HL-60/S4 treated with phorbol 12-myristate 13-acetate at 8.2 ng/mL for 4 days and 3 days (cell line): ENCODE results near the gene INSR.
"Not testable (repeated sequence)": the region's sequence is repeated elsewhere in the genome, so short reads cannot be mapped to it uniquely, and the experiment has no call there.

ENCODE experiments used
- in situ Hi-C: fragments of 300-500 bp; cut with MboI; formaldehyde crosslinking; loops from 2 replicates; pipeline ENCODE4 v1.15.0; 2022; ENCODE audit warnings: low sequenced_read_pairs

INSR gene

DNA sequence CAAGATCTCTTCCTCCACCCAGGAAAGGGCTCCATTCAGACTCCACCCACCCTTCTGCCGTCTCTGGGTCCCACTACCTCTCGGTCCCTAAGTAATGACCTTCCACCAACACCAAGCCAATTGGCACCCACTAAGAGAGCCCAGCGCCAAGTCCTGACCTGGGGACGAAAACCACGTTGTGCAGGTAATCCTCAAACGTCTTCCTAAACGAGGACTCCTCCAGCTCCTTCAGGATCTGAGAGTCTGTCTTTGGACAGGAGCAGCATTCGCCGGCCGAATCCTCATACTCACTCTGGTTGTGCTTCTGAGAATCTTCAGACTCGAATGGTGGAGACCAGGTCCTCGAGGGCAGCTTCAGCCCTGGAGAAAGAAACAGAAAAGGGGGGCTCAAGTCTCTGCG, 141.6 kb downstream of the INSR start:
- in situ Hi-C loops: no loop called here

DNA sequence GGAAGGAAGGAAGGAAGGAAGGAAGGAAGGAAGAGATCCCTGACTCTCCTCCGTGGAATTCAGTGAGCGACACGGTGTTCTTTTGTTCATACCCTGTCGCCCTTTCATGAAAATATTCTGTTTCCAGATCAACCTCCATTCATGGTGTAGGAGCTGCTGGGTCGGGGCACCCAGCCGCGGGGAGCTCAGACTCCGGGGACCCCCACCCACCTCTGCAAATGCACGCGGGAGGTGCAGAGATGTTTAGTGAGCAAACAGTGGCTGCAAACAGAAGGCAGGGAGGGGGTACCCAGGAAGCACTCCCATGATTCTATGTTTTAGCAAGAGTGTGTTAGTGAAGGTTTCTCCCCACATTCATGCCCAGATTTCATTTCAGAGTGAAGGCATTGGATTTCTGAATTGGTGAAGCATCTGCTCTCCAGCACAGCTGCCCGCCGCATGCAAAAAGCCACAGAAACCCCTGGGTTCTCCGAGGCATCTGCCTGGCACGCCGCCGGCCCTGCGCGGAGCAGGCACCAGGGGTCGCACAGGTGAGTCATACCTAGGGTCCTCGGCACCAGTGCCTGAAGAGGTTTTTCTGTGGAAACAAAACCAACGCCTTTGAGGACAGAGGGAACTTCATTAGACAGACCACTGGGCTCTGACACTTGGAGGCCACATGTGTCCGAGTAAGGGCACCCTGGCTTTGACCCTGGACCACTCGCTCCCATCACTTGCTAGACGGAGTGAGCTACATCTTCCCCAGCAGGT, 144.1 kb downstream of the INSR start:
- in situ Hi-C loops: no loop called here

DNA sequence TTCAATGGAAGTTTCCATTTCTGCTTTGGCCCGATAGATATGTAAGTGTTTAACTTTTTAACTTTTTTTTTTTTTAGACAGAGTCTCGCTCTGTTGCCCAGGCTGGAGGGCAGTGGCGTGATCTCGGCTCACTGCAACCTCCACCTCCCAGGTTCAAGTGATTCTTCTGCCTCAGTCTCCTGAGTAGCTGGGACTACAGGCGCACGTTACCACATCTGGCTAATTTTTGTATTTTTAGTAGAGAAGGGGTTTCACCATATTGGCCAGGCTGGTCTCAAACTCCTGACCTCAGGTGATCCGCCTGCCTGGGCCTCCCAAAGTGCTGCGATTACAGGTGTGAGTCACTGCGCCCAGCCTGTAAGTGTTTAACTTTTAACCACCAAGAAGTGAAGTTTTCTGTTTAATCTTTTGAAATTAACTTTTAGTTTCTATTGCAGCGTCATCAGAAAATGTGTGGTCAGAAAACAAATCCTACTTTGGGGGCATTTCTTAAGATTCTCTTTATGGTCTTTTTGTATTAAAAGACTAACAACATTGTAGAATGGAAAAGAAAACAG, 147.0 kb downstream of the INSR start:
- in situ Hi-C loops: not testable (repeated sequence)

DNA sequence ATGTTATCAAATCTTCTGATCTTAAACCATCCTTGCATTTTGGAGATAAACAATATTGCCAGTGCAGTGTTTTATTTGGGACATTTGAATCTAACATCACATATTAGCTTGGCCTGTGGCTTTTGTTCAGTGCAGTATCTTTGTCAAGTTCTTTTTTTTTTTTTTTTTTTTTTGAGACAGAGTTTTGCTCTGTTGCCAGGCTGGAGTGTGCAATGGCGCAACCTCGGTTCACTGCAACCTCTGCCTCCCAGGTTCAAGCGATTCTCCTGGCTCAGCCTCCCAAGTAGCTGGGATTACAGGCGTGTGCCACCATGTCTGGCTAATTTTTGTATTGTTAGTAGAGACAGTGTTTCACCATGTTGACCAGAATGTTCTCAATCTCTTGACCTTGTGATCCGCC, 148.1 kb downstream of the INSR start:
- in situ Hi-C loops: not testable (repeated sequence)

DNA sequence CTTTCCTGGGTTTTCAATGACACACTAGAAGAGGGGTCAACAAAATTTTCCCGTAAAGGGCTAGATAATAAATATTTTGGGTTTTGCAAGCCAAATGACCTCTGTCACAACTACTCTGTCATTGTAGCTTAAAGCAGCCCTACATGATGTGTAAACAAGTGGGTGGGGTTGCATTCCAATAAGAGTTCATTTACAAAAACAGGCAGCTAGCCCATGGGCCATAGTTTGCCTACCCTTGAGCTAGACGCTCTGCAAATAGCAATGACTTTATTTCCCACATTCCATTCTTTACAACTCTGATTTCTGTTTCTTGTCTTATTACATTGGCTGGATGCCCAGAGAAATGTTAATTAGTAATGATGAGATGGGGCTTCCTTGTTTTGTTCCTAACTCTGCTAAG, 148.7 kb downstream of the INSR start:
- in situ Hi-C loops: no loop called here

DNA sequence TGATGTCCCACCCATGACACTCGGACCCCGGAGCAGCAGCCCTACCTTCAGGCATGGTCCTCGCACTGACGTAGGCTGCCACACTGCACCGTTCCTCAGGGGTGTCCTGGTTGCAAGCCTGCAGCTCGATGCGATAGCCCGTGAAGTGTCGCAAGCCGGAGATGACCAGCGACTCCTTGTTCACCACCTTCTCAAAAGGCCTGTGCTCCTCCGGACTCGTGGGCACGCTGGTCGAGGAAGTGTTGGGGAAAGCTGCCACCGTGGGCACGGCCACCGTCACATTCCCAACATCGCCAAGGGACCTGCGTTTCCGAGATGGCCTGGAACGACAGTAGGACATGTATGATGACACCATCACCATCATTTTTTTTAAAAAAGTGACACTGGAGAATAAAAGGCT, 151.4 kb downstream of the INSR start:
- in situ Hi-C loops: no loop called here

DNA sequence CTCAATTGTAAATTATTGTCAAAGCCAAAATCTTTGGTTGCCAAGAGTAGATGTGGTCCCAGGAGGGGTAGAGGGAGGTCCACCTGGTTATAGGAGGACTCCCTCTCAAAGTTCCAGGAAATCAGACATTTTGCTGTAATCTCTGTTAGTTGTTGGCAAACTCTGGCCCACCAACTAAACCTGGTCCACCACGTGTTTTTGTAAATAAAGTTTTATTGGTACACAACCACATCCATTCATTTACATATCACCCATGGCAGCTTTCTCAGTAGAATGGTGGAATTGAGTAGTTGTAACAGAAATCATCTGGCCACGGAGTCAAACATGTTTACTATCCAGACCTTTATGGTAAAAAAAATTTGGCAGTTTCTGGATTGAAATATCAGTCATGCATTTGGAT, 154.1 kb downstream of the INSR start:
- in situ Hi-C loops: no loop called here

DNA sequence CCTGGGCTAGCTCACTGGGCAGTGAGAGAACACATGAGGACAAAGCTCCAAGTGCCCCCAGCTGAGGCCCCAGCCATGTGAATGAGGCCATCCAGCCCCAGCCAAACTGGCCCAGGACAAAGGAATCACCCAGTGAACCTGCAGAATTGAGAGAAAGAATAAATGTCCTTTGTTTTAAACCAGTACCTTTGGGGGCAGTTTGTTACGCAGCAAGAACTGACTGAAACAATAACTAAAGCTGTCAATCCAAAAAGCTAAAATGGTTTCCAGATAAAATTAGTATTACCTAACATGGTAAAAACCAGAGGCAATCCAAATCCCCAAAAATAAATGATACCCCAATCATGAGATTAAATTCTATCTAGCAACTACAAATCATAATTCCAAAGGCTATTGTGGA, 155.1 kb downstream of the INSR start:
- in situ Hi-C loops: no loop called here

DNA sequence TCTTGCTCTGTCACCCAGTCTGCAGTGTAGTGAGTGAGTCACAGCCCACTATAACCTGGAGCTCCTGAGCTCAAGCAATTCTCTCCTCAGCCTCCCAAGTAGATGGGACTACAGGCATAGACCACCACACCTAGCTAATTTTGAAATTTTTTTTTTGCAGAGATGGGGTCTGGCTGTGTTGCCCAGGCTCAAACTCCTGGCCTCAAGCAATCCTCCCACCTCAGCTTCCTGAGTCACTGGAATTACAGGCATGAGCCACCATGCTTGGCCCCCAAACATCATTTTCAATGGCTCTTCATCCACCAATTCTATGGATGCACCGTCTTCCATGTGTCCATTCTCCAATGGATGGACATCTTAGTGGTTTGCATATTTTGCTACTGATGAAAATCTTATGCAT, 155.8 kb downstream of the INSR start:
- in situ Hi-C loops: no loop called here

DNA sequence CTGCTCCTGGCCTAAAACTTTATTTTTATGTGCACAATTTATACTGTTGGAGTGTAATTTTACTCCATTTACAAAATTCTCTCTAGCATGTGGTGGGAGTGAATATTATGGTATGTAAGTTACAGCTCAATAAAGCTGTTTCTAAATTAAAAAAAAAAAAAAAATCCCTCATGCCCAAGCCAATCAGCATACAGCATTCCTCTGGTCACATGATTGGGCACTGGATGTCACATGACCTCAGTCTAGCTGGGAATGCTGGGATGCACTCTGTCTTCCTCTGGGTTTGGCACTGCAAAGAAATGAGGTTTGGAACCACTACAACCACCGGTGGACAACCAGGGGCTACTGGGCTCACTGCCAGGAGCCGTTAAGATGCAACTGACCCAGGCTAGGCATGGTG, 157.1 kb downstream of the INSR start:
- in situ Hi-C loops: no loop called here

DNA sequence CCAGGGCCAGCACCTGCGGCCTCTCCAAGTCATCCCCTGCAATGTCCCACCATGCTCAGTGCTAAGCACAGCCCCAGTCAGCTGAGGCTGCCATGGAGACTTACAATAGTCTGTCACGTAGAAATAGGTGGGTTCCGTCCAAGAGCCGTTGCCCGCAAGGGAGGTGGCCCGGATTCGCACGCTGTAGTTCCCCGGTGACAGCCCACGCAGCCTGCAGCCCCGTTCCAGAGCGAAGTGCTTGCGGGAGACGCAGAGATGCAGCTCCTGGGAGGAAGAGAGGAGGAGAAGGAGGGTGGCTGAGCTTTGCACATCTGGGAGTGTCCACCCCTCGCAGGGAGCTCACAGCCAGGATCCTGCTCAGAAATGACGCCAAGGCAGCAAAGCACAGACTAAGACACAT, 162.2 kb downstream of the INSR start:
- in situ Hi-C loops: no loop called here

DNA sequence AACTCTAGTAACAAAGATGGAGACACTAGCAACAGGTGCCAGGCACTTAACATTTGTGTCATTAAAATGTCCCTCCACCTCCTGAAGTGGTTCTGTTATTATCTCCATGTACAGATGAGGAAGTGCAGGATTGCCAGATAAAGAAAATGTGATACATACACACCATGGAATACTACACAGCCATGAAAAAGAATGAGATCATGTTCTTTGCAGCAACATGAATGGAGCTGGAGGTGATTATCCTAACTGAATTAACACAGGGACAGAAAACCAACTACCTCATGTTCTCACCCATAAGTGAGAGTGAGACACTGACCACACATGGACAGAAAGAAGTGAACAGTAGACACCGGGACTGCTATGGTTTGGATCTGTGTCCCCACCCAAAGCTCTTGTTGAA, 164.2 kb downstream of the INSR start:
- in situ Hi-C loops: no loop called here

DNA sequence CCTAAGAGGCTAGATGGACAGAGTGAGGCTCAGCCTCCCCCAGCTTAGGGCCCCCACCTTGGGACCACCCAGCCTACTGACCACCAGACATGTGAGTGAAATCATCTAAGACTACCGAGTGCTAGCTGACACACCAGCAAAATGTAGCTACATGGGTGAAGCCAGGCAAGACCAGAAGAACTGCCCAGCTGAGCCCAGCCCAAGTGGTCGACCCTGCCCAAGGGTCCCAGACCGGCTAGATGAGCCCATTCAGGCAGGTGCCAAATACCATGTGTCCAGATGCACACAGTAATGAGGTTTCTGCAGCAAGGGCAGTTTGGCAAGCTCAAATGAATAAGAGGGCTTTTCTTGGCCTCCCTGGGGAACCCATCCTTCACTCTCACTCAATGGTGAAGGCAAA, 168.1 kb downstream of the INSR start:
- in situ Hi-C loops: no loop called here

DNA sequence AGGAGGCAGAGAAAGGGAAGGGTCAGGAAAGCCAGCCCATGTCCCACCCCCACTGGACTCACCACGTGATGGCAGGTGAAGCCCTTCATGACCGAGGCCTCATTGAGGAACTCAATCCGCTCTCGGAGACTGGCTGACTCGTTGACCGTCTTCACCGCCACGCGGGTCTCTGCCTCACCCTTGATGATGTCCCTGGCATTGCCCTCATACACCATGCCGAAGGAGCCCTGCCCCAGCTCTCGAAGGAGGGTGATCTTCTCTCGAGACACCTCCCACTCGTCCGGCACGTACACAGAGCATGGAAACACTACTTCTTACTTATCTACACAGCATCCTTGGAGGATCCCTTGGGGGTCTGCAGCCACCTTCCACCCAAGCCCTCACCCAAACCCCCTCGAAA, 169.0 kb downstream of the INSR start:
- in situ Hi-C loops: no loop called here

DNA sequence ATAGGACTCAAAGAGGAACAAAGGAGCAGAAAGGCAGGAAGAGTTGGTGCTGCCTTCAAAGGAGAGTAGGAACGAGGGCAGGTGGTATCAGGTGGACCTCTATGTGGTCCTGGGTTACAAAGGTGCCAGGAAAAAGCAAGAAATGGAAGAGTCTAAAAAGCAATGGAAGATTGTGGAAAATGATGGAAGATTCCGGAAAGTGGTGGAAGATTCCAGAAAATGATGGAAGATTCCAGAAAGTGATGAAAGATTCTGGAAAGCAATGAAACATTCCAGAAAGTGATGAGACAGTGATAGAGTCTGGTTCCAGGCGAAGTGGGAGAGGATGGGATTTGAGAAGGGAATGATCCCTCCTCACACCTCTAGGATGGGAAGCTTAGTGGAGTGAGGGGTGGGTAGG, 169.4 kb downstream of the INSR start:
- in situ Hi-C loops: no loop called here

DNA sequence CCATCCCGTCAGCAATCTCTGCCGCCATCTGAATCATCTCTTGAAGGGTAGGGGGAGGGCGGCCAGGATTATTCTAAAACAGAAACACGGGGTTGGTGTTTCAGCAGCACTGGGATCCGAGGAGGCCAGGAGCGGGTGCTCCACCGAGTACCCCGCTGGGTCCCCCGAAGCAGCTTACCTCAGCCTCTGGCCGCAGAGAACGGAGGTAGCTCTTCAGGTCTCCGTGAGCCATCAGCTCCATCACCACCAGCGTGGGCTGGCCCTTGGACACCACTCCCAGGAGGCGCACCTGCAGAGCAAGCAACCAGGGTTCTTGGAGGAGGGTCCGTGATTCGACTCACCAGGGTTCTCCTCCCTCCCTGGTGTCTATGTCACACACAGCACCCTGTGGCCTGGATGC, 171.5 kb downstream of the INSR start:
- in situ Hi-C loops: no loop called here

DNA sequence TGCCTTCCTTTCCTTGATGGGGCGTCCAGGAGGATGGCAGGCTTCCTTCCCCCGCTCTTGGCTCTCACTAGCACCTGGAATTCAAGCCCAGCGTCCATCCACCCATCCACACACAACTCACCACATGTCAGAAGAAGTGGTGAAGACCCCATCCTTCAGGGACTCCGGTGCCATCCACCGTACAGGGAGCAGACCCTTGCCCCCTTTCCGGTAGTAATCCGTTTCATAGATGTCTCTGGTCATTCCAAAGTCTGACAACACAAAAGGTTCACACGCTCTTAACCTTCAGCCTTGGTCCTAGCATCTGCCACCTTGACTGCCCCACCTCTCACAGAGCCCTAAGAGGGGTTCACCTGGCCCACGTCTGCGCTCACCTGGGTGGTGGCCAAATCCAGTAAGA, 173.7 kb downstream of the INSR start:
- in situ Hi-C loops: no loop called here

DNA sequence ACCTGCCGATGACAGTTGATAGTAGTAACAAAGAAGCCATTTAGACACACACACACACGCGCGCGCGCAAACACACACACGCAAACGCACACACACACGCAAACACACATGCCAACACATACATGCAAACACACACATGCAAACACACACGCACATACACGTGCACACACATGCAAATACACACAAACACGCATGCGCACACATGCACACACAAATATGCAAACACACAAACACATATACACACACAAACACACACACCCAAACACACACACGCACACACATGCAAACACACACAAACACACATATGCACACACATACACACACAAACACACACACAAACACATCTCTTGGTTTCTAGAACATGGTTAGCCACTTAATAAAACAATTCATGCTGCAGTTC, 174.6 kb downstream of the INSR start:
- in situ Hi-C loops: no loop called here

DNA sequence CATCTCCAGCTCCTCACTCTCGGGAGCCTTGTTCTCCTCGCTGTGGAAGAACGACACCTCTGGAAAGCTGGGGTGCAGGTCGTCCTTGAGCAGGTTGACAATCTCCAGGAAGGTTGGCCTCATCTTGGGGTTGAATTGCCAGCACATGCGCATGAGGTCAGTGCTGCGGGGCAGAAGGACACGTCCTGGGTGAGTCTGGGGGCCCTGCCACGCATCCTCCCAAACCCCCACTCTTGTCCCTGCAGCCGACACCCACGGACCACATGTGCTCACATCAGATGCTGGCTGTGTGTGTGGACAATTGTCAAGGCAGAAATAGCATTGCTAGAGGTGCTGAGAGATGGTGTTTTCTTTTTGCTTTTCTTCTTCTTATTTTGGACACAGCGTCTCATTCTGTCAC, 177.0 kb downstream of the INSR start:
- in situ Hi-C loops: no loop called here

DNA sequence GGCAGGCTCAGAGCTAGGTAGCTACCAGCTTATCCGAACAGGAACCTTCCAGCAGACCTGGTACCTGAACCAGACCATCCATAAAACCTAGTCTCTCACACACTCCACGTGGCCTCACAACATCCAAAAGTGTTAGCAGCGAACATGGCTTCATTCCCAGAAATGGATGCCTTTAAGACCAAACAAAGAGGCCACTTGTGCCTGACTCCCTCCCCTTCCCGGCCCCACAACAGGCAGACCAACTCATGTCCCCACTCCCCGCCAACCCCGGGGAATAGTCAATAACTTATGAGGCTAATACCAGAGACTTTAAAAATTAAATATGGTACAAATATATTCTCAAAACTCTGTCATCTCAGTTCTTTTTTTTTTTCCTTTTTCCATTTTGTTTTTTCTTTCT, 178.5 kb downstream of the INSR start:
- in situ Hi-C loops: no loop called here

DNA sequence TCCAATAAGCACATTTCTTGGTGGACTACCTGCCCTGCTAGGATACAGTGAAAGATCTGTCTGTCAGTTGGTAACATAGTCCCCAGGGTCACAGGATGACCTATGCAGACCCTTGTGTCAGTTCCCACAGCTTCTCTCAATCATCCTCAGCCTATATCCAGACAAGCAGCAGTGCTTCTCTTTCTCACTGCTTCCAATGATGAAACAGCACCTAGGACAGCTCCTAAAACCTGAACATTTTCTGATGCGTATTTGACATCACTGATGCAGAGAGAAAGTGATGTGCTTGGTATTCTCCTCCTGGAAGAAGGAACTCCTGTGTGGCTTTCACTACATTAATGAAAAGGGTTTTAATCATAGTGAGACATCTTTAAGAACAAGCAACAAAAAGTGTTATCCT, 181.0 kb downstream of the INSR start:
- in situ Hi-C loops: no loop called here

DNA sequence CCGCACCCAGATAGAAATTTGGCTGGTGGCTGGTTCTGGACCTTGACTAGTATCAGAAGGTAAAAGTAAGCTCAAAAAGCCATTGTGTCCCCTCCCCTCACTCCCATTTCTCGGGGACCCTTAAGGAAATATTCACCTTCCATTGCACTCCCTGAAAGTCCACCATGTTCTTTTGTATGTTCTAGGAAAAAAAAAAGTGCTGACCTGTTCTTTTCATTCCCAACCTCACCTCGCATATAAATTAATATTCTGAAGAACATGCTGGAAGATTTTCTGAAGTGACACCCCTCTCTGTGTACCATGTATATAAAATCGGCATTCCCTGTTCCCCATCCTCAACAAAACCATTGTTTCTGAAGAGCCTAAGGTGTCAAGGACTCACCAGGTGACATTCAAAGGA, 181.5 kb downstream of the INSR start:
- in situ Hi-C loops: no loop called here

DNA sequence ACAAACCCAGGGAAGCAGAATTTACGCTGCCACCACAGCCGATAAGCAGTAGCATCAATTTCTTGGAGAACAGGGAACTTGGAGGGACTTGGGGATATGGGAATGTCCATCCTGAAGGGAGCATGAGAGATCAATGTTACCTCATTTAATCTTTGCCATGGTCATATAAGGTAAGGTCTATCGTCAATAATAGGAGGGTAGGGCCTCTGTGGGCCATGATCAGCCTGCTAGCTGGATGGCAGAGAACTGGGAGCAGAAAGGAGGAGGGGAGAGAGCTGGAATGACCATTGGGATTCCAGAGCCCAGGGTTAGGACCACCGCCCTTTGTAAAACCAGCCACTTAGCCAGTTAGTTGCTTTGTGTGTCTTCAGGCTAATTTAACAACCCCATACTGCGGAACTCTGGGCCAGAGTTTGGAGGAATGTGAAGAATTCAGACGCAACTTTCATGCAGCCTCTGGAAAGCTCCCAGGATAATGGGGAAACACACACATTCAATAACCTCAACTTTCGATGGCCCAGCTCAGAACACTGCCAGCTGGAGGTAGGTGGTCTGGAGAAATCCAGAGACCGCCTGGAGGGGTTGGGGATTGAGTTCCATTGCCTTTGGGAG, 184.4 kb downstream of the INSR start:
- in situ Hi-C loops: no loop called here
